HG03175 (cell line): ENCODE data around the gene ISYNA1.

ENCODE experiments used
- ATAC-seq: cut with Tn5 transposase; IDR thresholded peaks from one replicate; pipeline ENCODE4 v1.9.1; 2021; ENCODE audit warnings: mild to moderate bottlenecking, moderate library complexity; ENCODE audit not compliant: unreplicated experiment

The ISYNA1 gene

GRCh38 chr19:18445262-18445948 is 7.5 kb upstream of the ISYNA1 start:
- no peak for ATAC-seq

GRCh38 chr19:18444513-18444912 is 6.6 kb upstream of the ISYNA1 start:
- no peak for ATAC-seq

GRCh38 chr19:18443831-18444230 is 5.9 kb upstream of the ISYNA1 start:
- no peak for ATAC-seq

- no peak for ATAC-seq
Observed at GRCh38 chr19:18443406-18443805, 5.5 kb upstream of the ISYNA1 start.

- ATAC-seq = no peak
Observed at GRCh38 chr19:18442941-18443340, 5.0 kb upstream of the ISYNA1 start.

- ATAC-seq = no peak
Observed at GRCh38 chr19:18441804-18442788, 4.2 kb upstream of the ISYNA1 start.

- no peak for ATAC-seq
Observed at GRCh38 chr19:18440936-18441803, 3.2 kb upstream of the ISYNA1 start.

GRCh38 chr19:18440415-18440877 is 2.5 kb upstream of the ISYNA1 start:
- no peak for ATAC-seq

- ATAC-seq = no peak
Observed at GRCh38 chr19:18439910-18440237, 1.9 kb upstream of the ISYNA1 start.

- no peak for ATAC-seq
Observed at GRCh38 chr19:18439025-18439909, 1.3 kb upstream of the ISYNA1 start.

GRCh38 chr19:18438331-18439024 is 545 bp upstream of the ISYNA1 start:
- ATAC-seq = no peak

GRCh38 chr19:18436671-18437490 is 1.1 kb downstream of the ISYNA1 start:
- no peak for ATAC-seq

- no peak for ATAC-seq
Observed at GRCh38 chr19:18435842-18436670, 1.9 kb downstream of the ISYNA1 start.

GRCh38 chr19:18435178-18435841 is 2.6 kb downstream of the ISYNA1 start:
- ATAC-seq = no peak

GRCh38 chr19:18434411-18435175 is 3.3 kb downstream of the ISYNA1 start:
- no peak for ATAC-seq

GRCh38 chr19:18433735-18434398 is 4.1 kb downstream of the ISYNA1 start:
- no peak for ATAC-seq
